Caco-2 (cell line): ENCODE measurements around the gene MAN1A1. TPM values are rescaled to one million over a fixed set of nuclear protein-coding genes. Genes with fewer than 3 reads are reported as not detected.

Source experiments
- BruUV-seq: library from RNA; stranded (reverse); fragments of 400-500 nt; replicated peaks from 2 replicates; lab custom pipeline; 2021; lab: Mats Ljungman, UMichigan
- CTCF ChIA-PET: fragments of 300-600 bp; sonication (Branson Sonifier 250); formaldehyde crosslinking; loops from one replicate; lab custom pipeline; 2022; ENCODE audit warnings: antibody characterized with exemption; lab: Charles Lee
- POLR2A ChIA-PET: fragments of 300-600 bp; sonication (Branson Sonifier 250); formaldehyde crosslinking; loops from one replicate; lab custom pipeline; 2022; ENCODE audit warnings: antibody characterized with exemption; lab: Charles Lee
- DNase-seq, 2 experiments: peaks; one replicate each; pipeline versions ENCODE4 v3.0.0 to v3.0.0-alpha.2; 2020 to 2022
- H3K27me3 ChIP-seq: replicated peaks from 2 replicates; pipeline ENCODE4 v1.6.0; 2011; ENCODE audit warnings: low read length; ENCODE audit not compliant: control insufficient read depth, insufficient read depth
- H3K36me3 ChIP-seq: 2 replicates; pipeline ENCODE4 v1.5.1; 2011; ENCODE audit warnings: low read length; ENCODE audit not compliant: control insufficient read depth, insufficient read depth
- H3K4me1 ChIP-seq: fragments of 250-450 bp; sonication (Bioruptor Pico); 2 replicates; pipeline ENCODE4 v1.5.1; 2020; ENCODE audit warnings: mild to moderate bottlenecking
- H3K4me3 ChIP-seq: 2 replicates; pipeline ENCODE4 v1.5.1; 2011; ENCODE audit warnings: low read depth, mild to moderate bottlenecking, control low read depth, low read length
- H3K9me3 ChIP-seq: fragments of 250-450 bp; sonication (Bioruptor Pico); 2 replicates; pipeline ENCODE4 v1.5.1; 2020; ENCODE audit warnings: mild to moderate bottlenecking, moderate library complexity
- H3K27ac Mint-ChIP-seq: one replicate; pipeline ENCODE4 v1.8.0; 2022; ENCODE audit warnings: mixed read lengths; ENCODE audit not compliant: unreplicated experiment
- H3K27me3 Mint-ChIP-seq: one replicate; pipeline ENCODE4 v1.8.0; 2022; ENCODE audit warnings: mixed read lengths; ENCODE audit not compliant: insufficient read depth, unreplicated experiment
- H3K36me3 Mint-ChIP-seq: one replicate; pipeline ENCODE4 v1.8.0; 2022; ENCODE audit warnings: mild to moderate bottlenecking, mixed read lengths; ENCODE audit not compliant: insufficient read depth, unreplicated experiment
- H3K4me1 Mint-ChIP-seq: one replicate; pipeline ENCODE4 v1.8.0; 2022; ENCODE audit warnings: low read depth, mixed read lengths; ENCODE audit not compliant: unreplicated experiment
- H3K4me3 Mint-ChIP-seq: one replicate; pipeline ENCODE4 v1.8.0; 2022; ENCODE audit warnings: mild to moderate bottlenecking, moderate library complexity, mixed read lengths; ENCODE audit not compliant: unreplicated experiment
- H3K9me3 Mint-ChIP-seq: one replicate; pipeline ENCODE4 v1.8.0; 2022; ENCODE audit warnings: mixed read lengths; ENCODE audit not compliant: unreplicated experiment
- CTCF ChIP-seq, 2 experiments: fragments of 200-600 bp in 1 of 2; IDR thresholded peaks; 1 replicate in 1 of 2; 2 replicates in 1 of 2; pipeline versions ENCODE4 v1.5.1 to v1.8.0; 2011 to 2022; ENCODE audit warnings: antibody characterized with exemption in 1 of 2, control low read depth in 1 of 2, inconsistent platforms in 1 of 2, low read depth in 1 of 2, low read length in 1 of 2, mild to moderate bottlenecking in 1 of 2, moderate library complexity in 1 of 2; ENCODE audit not compliant: insufficient read depth in 1 of 2, severe bottlenecking in 1 of 2, unreplicated experiment in 1 of 2
- intact Hi-C: fragments of 100-400 bp; cut with micrococcal nuclease; formaldehyde crosslinking; loops from one replicate; pipeline ENCODE4 v1.10.0; 2022; ENCODE audit not compliant: unreplicated experiment
- total RNA-seq: library from RNA; stranded (reverse); gene quantifications from 2 replicates; pipeline ENCODE4 v1.2.3, GENCODE V29; 2022

Gene MAN1A1
- total RNA-seq, 1 experiment from 2014 or later = 28.7 TPM

- intact Hi-C loops = no loop called here
Measured at GRCh38 chr6:119299694-119300093, 49.9 kb downstream of the MAN1A1 start.

GRCh38 chr6:119297049-119297448 is 52.5 kb downstream of the MAN1A1 start:
- DNase-seq = no peak
- Mint-ChIP-seq H3K27ac (no peak overlapping the region), H3K9me3 (no peaks in the 10 kb centered on the region), H3K27me3 (no peaks in the 10 kb centered on the region), H3K4me3 (no peak overlapping the region), H3K4me1 (no peaks in the 10 kb centered on the region), H3K36me3 (peaks cover 6% of the 10 kb centered on the region)
- ChIA-PET CTCF (no interaction called here), POLR2A (no interaction called here)
- BruUV-seq = no TSS peak
- Histone ChIP-seq H3K4me1 (0 out of 2 replicates have a peak, but pooled peaks cover 6% of the 10 kb centered on the region), H3K4me3 (no peak overlapping the region), H3K27me3 (no peaks in the 10 kb centered on the region), H3K9me3 (no peaks in the 10 kb centered on the region), H3K36me3 (no peaks in the 10 kb centered on the region)
- TF ChIP-seq CTCF (IDR thresholded peaks at IDR 0.05; ENCODE audit: insufficient read depth in 1 of 2, low read depth in 1 of 2, low read length in 1 of 2, severe bottlenecking in 1 of 2, unreplicated experiment in 1 of 2) = no peak
- intact Hi-C loops = no loop called here

More at GRCh38 chr6:119299694-119300093, 49.9 kb downstream of the MAN1A1 start:
- Mint-ChIP-seq H3K9me3 (no peaks in the 10 kb centered on the region), H3K4me3 (no peak overlapping the region), H3K27ac (no peak overlapping the region), H3K36me3 (peaks cover 6% of the 10 kb centered on the region), H3K27me3 (no peaks in the 10 kb centered on the region), H3K4me1 (no peaks in the 10 kb centered on the region)
- no peaks in the 10 kb centered on the region for H3K27me3 ChIP-seq
- ChIA-PET POLR2A (no interaction called here), CTCF (no interaction called here)
- H3K9me3 ChIP-seq = no peaks in the 10 kb centered on the region
- H3K4me3 ChIP-seq = no peak overlapping the region
- DNase-seq = no peak
- no TSS peak for BruUV-seq
- no peaks in the 10 kb centered on the region; the same call in 1 of the 2 replicates for H3K36me3 ChIP-seq
- H3K4me1 ChIP-seq = 0 out of 2 replicates have a peak, but pooled peaks cover 6% of the 10 kb centered on the region
- TF ChIP-seq CTCF (IDR thresholded peaks at IDR 0.05; ENCODE audit: insufficient read depth in 1 of 2, low read depth in 1 of 2, low read length in 1 of 2, severe bottlenecking in 1 of 2, unreplicated experiment in 1 of 2) = no peak

GRCh38 chr6:119296036-119297035 is 53.2 kb downstream of the MAN1A1 start:
- 0 out of 2 replicates have a peak, but pooled peaks cover 6% of the 10 kb centered on the region for H3K4me1 ChIP-seq
- no peaks in the 10 kb centered on the region for H3K9me3 Mint-ChIP-seq
- H3K9me3 ChIP-seq = no peaks in the 10 kb centered on the region
- H3K27ac Mint-ChIP-seq = no peak overlapping the region
- no peak for TF ChIP-seq CTCF (IDR thresholded peaks at IDR 0.05; ENCODE audit: insufficient read depth in 1 of 2, low read depth in 1 of 2, low read length in 1 of 2, severe bottlenecking in 1 of 2, unreplicated experiment in 1 of 2)
- H3K27me3 Mint-ChIP-seq = no peaks in the 10 kb centered on the region
- CTCF ChIA-PET = no interaction called here
- no peaks in the 10 kb centered on the region for H3K4me1 Mint-ChIP-seq
- no peak overlapping the region for H3K4me3 ChIP-seq
- peaks cover 6% of the 10 kb centered on the region for H3K36me3 Mint-ChIP-seq
- intact Hi-C loops = no loop called here
- no TSS peak for BruUV-seq
- no peak overlapping the region for H3K4me3 Mint-ChIP-seq
- H3K27me3 ChIP-seq = no peaks in the 10 kb centered on the region
- DNase-seq = no peak
- H3K36me3 ChIP-seq = no peaks in the 10 kb centered on the region
- POLR2A ChIA-PET = no interaction called here
